ENCODE data around the gene ZIK1.
A peak's percentile ranks its signal among the peaks of the same experiment; 100 is the strongest.

Gene ZIK1

GRCh38 chr19:57611113-57611512 lies 27.2 kb downstream of the ZIK1 start:
- DNase-seq (ENCODE audit: low read depth), result no peak

- DNase-seq (ENCODE audit: low read depth), result peak; percentile 69
Measured at GRCh38 chr19:57613941-57614743, 30.2 kb downstream of the ZIK1 start, which contains the start of gene ZNF134. Gene ZNF134, plus strand, starts transcription at chr19:57614242. Its CDS starts 5,227 bp downstream, at chr19:57619469.

GRCh38 chr19:57615346-57615745 lies 31.4 kb downstream of the ZIK1 start:
- no peak for DNase-seq (ENCODE audit: low read depth)

- no peak for DNase-seq (ENCODE audit: low read depth)
Measured at GRCh38 chr19:57620673-57621348, 36.9 kb downstream of the ZIK1 start.

GRCh38 chr19:57623091-57623490 lies 39.1 kb downstream of the ZIK1 start:
- no peak for DNase-seq (ENCODE audit: low read depth)

GRCh38 chr19:57632987-57633831 lies 49.3 kb downstream of the ZIK1 start, which contains the start of gene ZNF211:
Gene ZNF211, plus strand, starts transcription at chr19:57633168. Its CDS starts 179 bp downstream, at chr19:57633347.
- peak; percentile 86 for DNase-seq (ENCODE audit: low read depth)

- DNase-seq (ENCODE audit: low read depth), result no peak
Measured at GRCh38 chr19:57633832-57634131, 49.8 kb downstream of the ZIK1 start.

- no peak for DNase-seq (ENCODE audit: low read depth)
Measured at GRCh38 chr19:57637379-57637778, 53.4 kb downstream of the ZIK1 start.

GRCh38 chr19:57641715-57642234 lies 57.8 kb downstream of the ZIK1 start:
- no peak for DNase-seq (ENCODE audit: low read depth)

- no peak for DNase-seq (ENCODE audit: low read depth)
Measured at GRCh38 chr19:57642396-57643046, 58.6 kb downstream of the ZIK1 start.
